HEK293T (cell line): Measurements from ENCODE around the gene RRH.

Experiments
- BHLHE40 ChIP-seq: fragments of 450-650 bp; IDR thresholded peaks from 2 replicates; pipeline ENCODE4 v1.6.1; 2016; ENCODE audit warnings: mild to moderate bottlenecking, moderate library complexity, borderline replicate concordance
- CTBP1 ChIP-seq: fragments of 450-650 bp; IDR thresholded peaks from 2 replicates; pipeline ENCODE4 v1.6.1; 2016; ENCODE audit warnings: borderline replicate concordance
- ELF4 ChIP-seq: fragments of 450-650 bp; IDR thresholded peaks from 2 replicates; pipeline ENCODE4 v1.6.1; 2017; ENCODE audit warnings: antibody characterized with exemption
- FOXK2 ChIP-seq: fragments of 450-650 bp; IDR thresholded peaks from 2 replicates; pipeline ENCODE4 v1.6.1; 2016; ENCODE audit warnings: mild to moderate bottlenecking
- FOXM1 ChIP-seq: fragments of 450-650 bp; IDR thresholded peaks from 2 replicates; pipeline ENCODE4 v1.6.1; 2017; ENCODE audit warnings: mild to moderate bottlenecking, borderline replicate concordance
- L3MBTL2 ChIP-seq: fragments of 450-650 bp; conservative IDR thresholded peaks from 2 replicates; pipeline ENCODE4 v1.6.1; 2016; ENCODE audit warnings: mild to moderate bottlenecking
- PKNOX1 ChIP-seq: fragments of 450-650 bp; IDR thresholded peaks from 2 replicates; pipeline ENCODE4 v1.6.1; 2016
- SP1 ChIP-seq: fragments of 450-650 bp; IDR thresholded peaks from 2 replicates; pipeline ENCODE4 v1.6.1; 2017
- SUZ12 ChIP-seq: fragments of 450-650 bp; IDR thresholded peaks from 2 replicates; pipeline ENCODE4 v1.6.1; 2016; ENCODE audit warnings: mild to moderate bottlenecking

- TF ChIP-seq PKNOX1 (no peak), L3MBTL2 (no peak), SP1 (no peak), FOXM1 (no peak), CTBP1 (no peak), ELF4 (no peak), FOXK2 (no peak), SUZ12 (no peak), BHLHE40 (no peak)
Observed at GRCh38 chr4:109798866-109799265, 28.9 kb upstream of the RRH start.
